Measurements from ENCODE around the gene CADPS2.

CADPS2 gene

GRCh38 chr7:122632238-122632637 is 254.0 kb downstream of the CADPS2 start:
- Mint-ChIP-seq H3K4me3 (no peak overlapping the region), H3K27me3 (ENCODE audit: low read depth) (no peaks in the 10 kb centered on the region), H3K36me3 (ENCODE audit: low read depth) (no peaks in the 10 kb centered on the region), H3K27ac (no peak overlapping the region), H3K4me1 (ENCODE audit: low read depth) (no peaks in the 10 kb centered on the region), H3K9me3 (peaks cover 14% of the 10 kb centered on the region)
- no peak for DNase-seq (ENCODE audit: low spot score)

DNA sequence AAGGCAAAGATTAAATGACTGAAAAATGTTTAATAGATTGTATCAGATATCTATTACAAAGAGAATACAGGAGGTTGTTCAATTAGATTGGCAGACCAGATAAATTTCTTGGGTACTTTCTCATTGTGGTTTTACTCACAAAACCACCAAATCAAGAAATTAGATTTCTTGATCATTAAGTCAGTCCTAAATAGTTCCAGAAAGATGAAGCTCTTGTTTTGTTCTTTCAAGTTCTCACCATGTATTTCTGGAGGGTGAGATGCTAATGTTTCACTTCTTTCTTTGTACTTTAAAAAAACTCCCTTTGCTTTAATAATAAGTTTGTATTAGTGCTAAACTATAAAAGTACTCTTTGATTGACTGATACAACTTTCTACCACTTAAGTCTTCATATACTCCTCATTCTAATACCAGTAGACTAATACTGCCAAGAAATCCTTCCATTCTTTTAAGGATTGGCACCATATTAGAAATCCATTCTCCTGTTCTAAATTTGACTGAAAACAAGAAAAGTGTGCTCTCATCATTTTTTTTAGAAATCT is 256.8 kb downstream of the CADPS2 start:
- H3K36me3 Mint-ChIP-seq (ENCODE audit: low read depth): no peaks in the 10 kb centered on the region

GRCh38 chr7:122628651-122629411 is 257.4 kb downstream of the CADPS2 start:
- Mint-ChIP-seq H3K27ac (no peak overlapping the region), H3K36me3 (ENCODE audit: low read depth) (no peaks in the 10 kb centered on the region), H3K27me3 (ENCODE audit: low read depth) (no peaks in the 10 kb centered on the region), H3K4me1 (ENCODE audit: low read depth) (no peaks in the 10 kb centered on the region), H3K4me3 (no peak overlapping the region), H3K9me3 (no peaks in the 10 kb centered on the region)
- no peak for DNase-seq (ENCODE audit: low spot score)

More for the DNA sequence above, 256.8 kb downstream of the CADPS2 start:
- Mint-ChIP-seq H3K27ac (no peak overlapping the region), H3K9me3 (no peaks in the 10 kb centered on the region), H3K4me3 (no peak overlapping the region), H3K27me3 (ENCODE audit: low read depth) (no peaks in the 10 kb centered on the region), H3K4me1 (ENCODE audit: low read depth) (no peaks in the 10 kb centered on the region)
- DNase-seq (ENCODE audit: low spot score): no peak

GRCh38 chr7:122626785-122627184 is 259.5 kb downstream of the CADPS2 start:
- Mint-ChIP-seq H3K36me3 (ENCODE audit: low read depth) (no peaks in the 10 kb centered on the region), H3K4me1 (ENCODE audit: low read depth) (no peaks in the 10 kb centered on the region), H3K4me3 (no peak overlapping the region), H3K27ac (no peak overlapping the region), H3K9me3 (no peaks in the 10 kb centered on the region), H3K27me3 (ENCODE audit: low read depth) (no peaks in the 10 kb centered on the region)
- DNase-seq (ENCODE audit: low spot score): no peak

DNA sequence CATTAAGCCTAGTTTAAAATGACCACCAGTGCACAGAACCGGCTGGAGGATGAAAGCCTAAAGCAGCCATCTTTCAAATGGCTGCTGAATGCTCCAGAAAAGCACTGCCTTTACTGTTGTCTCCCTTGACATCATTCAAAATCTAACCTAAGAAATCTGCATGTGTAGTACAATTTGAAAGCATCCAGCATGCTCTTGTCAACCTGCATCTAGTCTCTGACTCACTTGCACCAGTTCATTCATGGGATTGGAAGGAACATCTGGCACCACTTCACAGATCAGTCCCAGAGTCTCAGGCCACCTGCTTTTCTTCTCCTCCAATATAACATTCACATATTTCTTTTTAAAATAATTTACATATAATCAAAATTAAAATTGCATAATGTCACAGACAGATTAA is 263.6 kb downstream of the CADPS2 start:
- no peaks in the 10 kb centered on the region for H3K27me3 Mint-ChIP-seq (ENCODE audit: low read depth)
- no peaks in the 10 kb centered on the region for H3K9me3 Mint-ChIP-seq
- no peak overlapping the region for H3K27ac Mint-ChIP-seq
- no peaks in the 10 kb centered on the region for H3K36me3 Mint-ChIP-seq (ENCODE audit: low read depth)
- DNase-seq (ENCODE audit: low spot score): no peak
- no peak overlapping the region for H3K4me3 Mint-ChIP-seq
- H3K4me1 Mint-ChIP-seq (ENCODE audit: low read depth): no peaks in the 10 kb centered on the region

- Mint-ChIP-seq H3K4me1 (ENCODE audit: low read depth) (no peaks in the 10 kb centered on the region), H3K9me3 (no peaks in the 10 kb centered on the region), H3K27ac (no peak overlapping the region), H3K27me3 (ENCODE audit: low read depth) (no peaks in the 10 kb centered on the region), H3K4me3 (no peak overlapping the region), H3K36me3 (ENCODE audit: low read depth) (no peaks in the 10 kb centered on the region)
- DNase-seq (ENCODE audit: low spot score): no peak
Measured at GRCh38 chr7:122619664-122620063, 266.6 kb downstream of the CADPS2 start.

DNA sequence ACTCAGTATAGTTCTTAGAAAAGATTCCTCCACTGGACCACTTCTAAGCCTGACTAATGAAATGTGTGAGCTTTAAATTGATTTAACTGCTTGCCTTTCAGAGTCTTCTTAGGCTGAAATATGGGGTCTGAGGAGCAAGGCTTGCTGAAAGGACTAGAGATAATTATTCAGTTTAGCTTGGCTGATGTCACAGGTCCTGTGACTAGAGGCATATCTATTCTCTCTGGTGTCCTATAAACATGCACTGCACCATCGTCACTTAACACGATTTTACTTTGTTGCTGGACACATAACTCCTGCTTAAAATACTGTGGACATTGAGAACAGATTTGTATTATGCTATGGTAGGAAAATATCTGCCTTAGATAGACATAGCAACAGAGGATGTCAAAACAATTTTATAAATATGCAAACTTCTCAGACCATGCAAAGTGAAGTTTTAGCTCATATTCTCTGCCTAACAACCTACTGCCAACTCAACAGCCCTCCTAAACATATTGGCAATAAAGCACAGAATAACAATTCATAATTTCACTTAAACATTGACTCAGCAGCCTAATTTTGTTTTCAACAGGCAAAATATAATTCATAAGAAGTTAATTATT is 267.6 kb downstream of the CADPS2 start:
- H3K9me3 Mint-ChIP-seq: no peaks in the 10 kb centered on the region
- H3K27ac Mint-ChIP-seq: no peak overlapping the region
- no peaks in the 10 kb centered on the region for H3K27me3 Mint-ChIP-seq (ENCODE audit: low read depth)
- no peak for DNase-seq (ENCODE audit: low spot score)
- no peaks in the 10 kb centered on the region for H3K36me3 Mint-ChIP-seq (ENCODE audit: low read depth)
- no peaks in the 10 kb centered on the region for H3K4me1 Mint-ChIP-seq (ENCODE audit: low read depth)
- no peak overlapping the region for H3K4me3 Mint-ChIP-seq

DNA sequence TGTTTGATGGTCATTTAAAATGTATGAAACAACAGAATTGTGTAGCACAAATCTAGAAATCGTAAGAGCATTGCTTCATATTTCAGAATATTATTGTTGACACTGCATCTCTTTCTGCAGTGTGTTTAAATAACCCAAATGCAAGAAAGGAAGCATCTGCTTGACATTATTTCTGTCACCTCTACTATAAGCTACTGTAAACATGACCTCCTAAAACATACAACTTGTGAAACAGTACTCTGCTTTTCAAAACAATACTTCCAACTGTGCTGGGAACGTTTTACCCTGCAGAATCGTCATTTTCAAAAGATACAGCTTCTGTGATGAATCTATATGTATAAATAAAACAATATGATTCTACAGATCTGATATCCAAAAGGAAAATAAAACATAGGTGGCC is 269.3 kb downstream of the CADPS2 start:
- H3K4me3 Mint-ChIP-seq: no peak overlapping the region
- no peak overlapping the region for H3K27ac Mint-ChIP-seq
- no peaks in the 10 kb centered on the region for H3K4me1 Mint-ChIP-seq (ENCODE audit: low read depth)
- no peaks in the 10 kb centered on the region for H3K9me3 Mint-ChIP-seq
- no peaks in the 10 kb centered on the region for H3K27me3 Mint-ChIP-seq (ENCODE audit: low read depth)
- no peak for DNase-seq (ENCODE audit: low spot score)
- H3K36me3 Mint-ChIP-seq (ENCODE audit: low read depth): no peaks in the 10 kb centered on the region

DNA sequence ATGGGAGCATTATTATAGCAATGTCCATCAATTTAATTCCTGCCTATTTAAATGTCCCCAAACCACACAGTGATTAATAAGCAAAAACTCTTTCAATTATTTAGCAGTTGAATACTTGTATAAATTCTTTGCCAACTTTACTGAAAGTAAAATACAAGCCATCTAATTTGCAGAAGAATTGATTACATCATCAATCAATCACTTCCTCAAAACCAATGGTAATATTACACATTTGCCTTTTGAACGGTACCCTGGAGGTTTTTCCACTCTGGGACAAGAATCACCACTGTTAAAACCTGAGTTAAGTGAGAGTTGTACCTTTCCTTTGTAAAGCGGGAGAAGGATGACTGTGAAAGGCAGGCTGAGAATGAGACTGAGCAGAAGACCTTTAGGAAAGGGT is 280.3 kb downstream of the CADPS2 start:
- H3K27me3 Mint-ChIP-seq (ENCODE audit: low read depth): no peaks in the 10 kb centered on the region
- H3K36me3 Mint-ChIP-seq (ENCODE audit: low read depth): no peaks in the 10 kb centered on the region
- H3K27ac Mint-ChIP-seq: no peak overlapping the region
- no peaks in the 10 kb centered on the region for H3K9me3 Mint-ChIP-seq
- DNase-seq (ENCODE audit: low spot score): no peak
- H3K4me1 Mint-ChIP-seq (ENCODE audit: low read depth): no peaks in the 10 kb centered on the region
- H3K4me3 Mint-ChIP-seq: no peak overlapping the region

DNA sequence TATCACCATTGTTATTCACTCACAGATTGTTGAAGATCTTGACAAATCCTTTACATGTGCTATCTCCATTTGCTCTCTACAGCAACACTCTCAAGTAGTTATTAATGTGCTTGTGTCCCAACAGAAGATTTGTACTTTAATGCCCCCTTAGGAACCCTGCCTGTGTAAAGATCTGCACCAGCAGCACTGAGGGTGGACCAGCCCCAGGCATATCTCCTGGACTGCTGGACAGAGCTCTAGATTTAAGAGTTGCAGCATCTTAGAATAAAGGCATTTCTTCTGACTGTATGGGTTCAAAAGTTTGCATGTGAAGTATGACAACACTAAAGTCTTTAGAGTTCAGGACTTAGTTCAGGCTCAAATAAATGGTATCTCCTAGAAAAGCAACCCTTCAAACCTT is 282.0 kb downstream of the CADPS2 start:
- Mint-ChIP-seq H3K4me3 (no peak overlapping the region), H3K9me3 (no peaks in the 10 kb centered on the region)

GRCh38 chr7:122602800-122603199 is 283.5 kb downstream of the CADPS2 start:
- no peaks in the 10 kb centered on the region for H3K36me3 Mint-ChIP-seq (ENCODE audit: low read depth)
- no peak overlapping the region for H3K4me3 Mint-ChIP-seq
- H3K4me1 Mint-ChIP-seq (ENCODE audit: low read depth): no peaks in the 10 kb centered on the region
- no peaks in the 10 kb centered on the region for H3K27me3 Mint-ChIP-seq (ENCODE audit: low read depth)
- H3K9me3 Mint-ChIP-seq: no peaks in the 10 kb centered on the region
- no peak for DNase-seq (ENCODE audit: low spot score)
- H3K27ac Mint-ChIP-seq: no peak overlapping the region

More for the DNA sequence above, 282.0 kb downstream of the CADPS2 start:
- Mint-ChIP-seq H3K27me3 (ENCODE audit: low read depth) (no peaks in the 10 kb centered on the region), H3K27ac (no peak overlapping the region), H3K36me3 (ENCODE audit: low read depth) (no peaks in the 10 kb centered on the region), H3K4me1 (ENCODE audit: low read depth) (no peaks in the 10 kb centered on the region)
- DNase-seq (ENCODE audit: low spot score): no peak

- no peaks in the 10 kb centered on the region for H3K36me3 Mint-ChIP-seq (ENCODE audit: low read depth)
- no peaks in the 10 kb centered on the region for H3K4me1 Mint-ChIP-seq (ENCODE audit: low read depth)
- H3K9me3 Mint-ChIP-seq: no peaks in the 10 kb centered on the region
- H3K4me3 Mint-ChIP-seq: no peak overlapping the region
- H3K27me3 Mint-ChIP-seq (ENCODE audit: low read depth): no peaks in the 10 kb centered on the region
- DNase-seq (ENCODE audit: low spot score): no peak
- no peak overlapping the region for H3K27ac Mint-ChIP-seq
Measured at GRCh38 chr7:122600630-122601029, 285.6 kb downstream of the CADPS2 start.

DNA sequence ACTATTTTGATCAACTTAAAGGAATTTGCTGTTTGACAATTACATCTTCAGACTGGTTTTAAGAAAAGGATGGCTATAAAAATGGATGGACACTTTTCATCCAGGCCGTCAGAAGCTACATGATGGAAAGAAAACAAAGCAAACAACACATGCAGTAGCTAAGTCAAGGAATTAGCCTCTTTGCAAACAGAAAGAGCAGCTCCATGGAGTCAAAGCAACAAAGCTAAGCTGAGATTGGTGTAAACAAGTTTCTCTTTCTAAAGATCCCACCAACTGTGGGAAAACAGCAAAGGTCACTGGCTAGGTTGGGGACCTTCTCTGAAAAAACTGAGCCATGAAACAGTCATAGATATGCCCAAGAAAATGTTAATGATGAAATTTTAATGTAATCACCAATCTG is 286.2 kb downstream of the CADPS2 start:
- Mint-ChIP-seq H3K27ac (no peak overlapping the region), H3K36me3 (ENCODE audit: low read depth) (no peaks in the 10 kb centered on the region)

DNA sequence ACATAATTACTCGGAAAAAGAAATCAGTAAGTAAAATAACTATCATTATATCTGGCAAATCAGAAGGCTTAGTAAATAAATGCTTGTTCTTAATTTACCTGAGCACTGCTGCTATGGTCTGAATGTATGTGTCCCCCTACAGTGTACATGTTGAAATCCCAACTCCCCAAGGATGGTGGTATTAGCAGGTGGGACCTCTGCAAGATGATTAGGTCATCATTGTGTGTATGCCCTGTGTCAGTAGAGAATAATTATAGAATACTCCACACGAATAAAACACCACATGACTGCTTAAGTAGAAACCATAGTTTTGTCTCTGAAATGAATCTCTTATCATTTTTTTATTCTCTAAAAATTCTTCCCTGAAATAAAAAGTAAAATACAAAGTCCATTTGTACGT is 289.0 kb downstream of the CADPS2 start:
- DNase-seq (ENCODE audit: low spot score): no peak
- Mint-ChIP-seq H3K36me3 (ENCODE audit: low read depth) (no peaks in the 10 kb centered on the region), H3K27me3 (ENCODE audit: low read depth) (no peaks in the 10 kb centered on the region), H3K27ac (no peak overlapping the region), H3K9me3 (no peaks in the 10 kb centered on the region), H3K4me1 (ENCODE audit: low read depth) (no peaks in the 10 kb centered on the region), H3K4me3 (no peak overlapping the region)

More for the DNA sequence above, 286.2 kb downstream of the CADPS2 start:
- no peaks in the 10 kb centered on the region for H3K4me1 Mint-ChIP-seq (ENCODE audit: low read depth)
- no peak for DNase-seq (ENCODE audit: low spot score)
- H3K27me3 Mint-ChIP-seq (ENCODE audit: low read depth): no peaks in the 10 kb centered on the region
- no peaks in the 10 kb centered on the region for H3K9me3 Mint-ChIP-seq
- H3K4me3 Mint-ChIP-seq: no peak overlapping the region

Data from T-helper 2 cell treated with Interferon-gamma antibody and Interleukin-4, amounts not matched to agents 5 μg/mL and 100 μg/mL, for 36 hours (primary cell).